GM23248 (cell line): ENCODE data around the gene KRTAP12-2.

Experiments used
- EZH2 ChIP-seq: fragments of 200-600 bp; sonication (generic); IDR thresholded peaks from 2 replicates; pipeline ENCODE4 v1.6.1; 2018; ENCODE audit warnings: antibody characterized with exemption, mild to moderate bottlenecking; ENCODE audit not compliant: insufficient read depth, poor library complexity, severe bottlenecking
- EZH2phosphoT487 ChIP-seq: fragments of 200-600 bp; sonication (generic); IDR thresholded peaks from 2 replicates; pipeline ENCODE4 v1.6.1; 2018; ENCODE audit warnings: antibody characterized with exemption, moderate library complexity, mild to moderate bottlenecking, low read depth; ENCODE audit not compliant: insufficient read depth

DNA sequence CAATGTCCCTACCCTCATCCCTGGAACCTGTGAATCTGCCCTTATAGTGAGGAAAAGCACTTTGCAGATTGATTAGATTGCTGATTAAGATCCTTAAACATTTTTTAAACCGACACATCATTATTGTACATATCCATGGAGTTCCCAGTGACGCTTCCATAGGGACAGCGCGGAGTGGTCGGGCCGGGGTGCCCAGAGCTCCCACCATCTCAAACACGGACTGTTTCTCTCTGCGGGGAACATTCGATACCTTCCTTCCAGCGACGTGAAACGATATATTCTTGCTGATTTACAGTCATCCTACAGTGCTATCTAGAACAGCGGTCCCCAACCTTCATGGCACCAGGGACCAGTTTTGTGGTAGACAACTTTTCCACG, 34.3 kb upstream of the KRTAP12-2 start:
- no peak for TF ChIP-seq EZH2
- TF ChIP-seq EZH2phosphoT487: no peak
